HEK293T (cell line): ENCODE measurements around the gene FRMD1.

Source experiments
- BHLHE40 ChIP-seq: fragments of 450-650 bp; IDR thresholded peaks from 2 replicates; pipeline ENCODE4 v1.6.1; 2016; ENCODE audit warnings: mild to moderate bottlenecking, moderate library complexity, borderline replicate concordance
- CTBP1 ChIP-seq: fragments of 450-650 bp; IDR thresholded peaks from 2 replicates; pipeline ENCODE4 v1.6.1; 2016; ENCODE audit warnings: borderline replicate concordance
- ELF4 ChIP-seq: fragments of 450-650 bp; IDR thresholded peaks from 2 replicates; pipeline ENCODE4 v1.6.1; 2017; ENCODE audit warnings: antibody characterized with exemption
- FOXA1 ChIP-seq: fragments of 450-650 bp; IDR thresholded peaks from 2 replicates; pipeline ENCODE4 v1.6.1; 2016; ENCODE audit warnings: mild to moderate bottlenecking
- FOXK2 ChIP-seq: fragments of 450-650 bp; IDR thresholded peaks from 2 replicates; pipeline ENCODE4 v1.6.1; 2016; ENCODE audit warnings: mild to moderate bottlenecking
- FOXM1 ChIP-seq: fragments of 450-650 bp; IDR thresholded peaks from 2 replicates; pipeline ENCODE4 v1.6.1; 2017; ENCODE audit warnings: mild to moderate bottlenecking, borderline replicate concordance
- LEF1 ChIP-seq: fragments of 450-650 bp; IDR thresholded peaks from 2 replicates; pipeline ENCODE4 v1.6.1; 2017; ENCODE audit warnings: mild to moderate bottlenecking, borderline replicate concordance
- NFRKB ChIP-seq: fragments of 450-650 bp; IDR thresholded peaks from 2 replicates; pipeline ENCODE4 v1.6.1; 2016; ENCODE audit warnings: mild to moderate bottlenecking, moderate library complexity
- PKNOX1 ChIP-seq: fragments of 450-650 bp; IDR thresholded peaks from 2 replicates; pipeline ENCODE4 v1.6.1; 2016
- SP1 ChIP-seq: fragments of 450-650 bp; IDR thresholded peaks from 2 replicates; pipeline ENCODE4 v1.6.1; 2017
- SUZ12 ChIP-seq: fragments of 450-650 bp; IDR thresholded peaks from 2 replicates; pipeline ENCODE4 v1.6.1; 2016; ENCODE audit warnings: mild to moderate bottlenecking

- TF ChIP-seq FOXA1 (no peak), BHLHE40 (no peak), ELF4 (no peak), SUZ12 (no peak), CTBP1 (no peak), FOXK2 (no peak), NFRKB (no peak), LEF1 (no peak), SP1 (no peak), PKNOX1 (no peak), FOXM1 (no peak)
These were observed 28.4 kb upstream of the FRMD1 start for GRCh38 chr6:168107191-168107983.
